NB4 (cell line): ENCODE results near the gene TSPAN2.

Experiments used
- CTCF ChIP-seq: IDR thresholded peaks from one replicate; pipeline ENCODE4 v1.5.1; 2012; ENCODE audit warnings: low read depth, low read length
- POLR2A ChIP-seq: IDR thresholded peaks from 2 replicates; pipeline ENCODE4 v1.6.1; 2011; ENCODE audit warnings: mild to moderate bottlenecking; ENCODE audit not compliant: insufficient read length; ENCODE audit errors: extremely low read depth
- TF ChIP-seq, protein P1 (sequence below): IDR thresholded peaks from 2 replicates; pipeline ENCODE4 v1.6.1; 2011; ENCODE audit warnings: low read depth, low read length

DNA sequence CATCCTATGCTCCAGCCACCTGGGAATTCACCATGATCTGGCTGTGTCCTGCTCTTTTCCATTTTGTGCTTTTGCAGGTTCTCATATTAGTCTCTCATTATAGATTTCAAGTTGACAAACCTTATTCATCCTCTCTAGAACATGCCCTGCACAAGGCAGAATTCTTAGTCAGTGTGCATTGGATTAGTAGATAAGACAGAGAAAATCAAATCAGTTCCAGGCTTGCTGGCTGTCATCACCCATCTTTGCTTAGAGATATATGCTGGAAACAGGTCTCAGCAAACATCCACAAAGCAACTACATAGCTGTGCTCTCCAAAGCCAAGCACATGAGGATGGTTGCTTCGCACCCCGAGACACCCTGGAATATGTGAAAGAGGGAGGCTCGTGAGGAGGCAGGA is 24.8 kb downstream of the TSPAN2 start:
- TF ChIP-seq CTCF (no peak), POLR2A (no peak)
- TF ChIP-seq, protein P1, sequence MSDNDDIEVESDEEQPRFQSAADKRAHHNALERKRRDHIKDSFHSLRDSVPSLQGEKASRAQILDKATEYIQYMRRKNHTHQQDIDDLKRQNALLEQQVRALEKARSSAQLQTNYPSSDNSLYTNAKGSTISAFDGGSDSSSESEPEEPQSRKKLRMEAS: no peak
